Stimulated activated CD4-positive, alpha-beta T cell treated with anti-CD3 and anti-CD28 coated beads, Interleukin-15, amount 100 ng/mL, for 48 hours (primary cell): ENCODE measurements around the gene OARD1.
"Not testable (repeated sequence)": the region's sequence is repeated elsewhere in the genome, so short reads cannot be mapped to it uniquely, and the experiment has no call there.

ENCODE experiments used
- DNase-seq, 2 donors: peaks; one replicate each; pipeline ENCODE4 v3.0.0-alpha.2; 2020; ENCODE audit warnings: low read depth in 2 of 2

The OARD1 gene

GRCh38 chr6:41027241-41027640 is 44.9 kb downstream of the OARD1 start:
- no peak for DNase-seq

GRCh38 chr6:41025966-41026530 is 46.1 kb downstream of the OARD1 start:
- DNase-seq, result no peak

GRCh38 chr6:41023114-41023513 is 49.0 kb downstream of the OARD1 start:
- DNase-seq, result no peak

- DNase-seq, result no peak
Measured at GRCh38 chr6:41022294-41022693, 49.9 kb downstream of the OARD1 start.

GRCh38 chr6:41021832-41022231 is 50.3 kb downstream of the OARD1 start:
- DNase-seq, result no peak

GRCh38 chr6:41017663-41018062 is 54.5 kb downstream of the OARD1 start:
- DNase-seq, result no peak

GRCh38 chr6:41015860-41016259 is 56.3 kb downstream of the OARD1 start:
- not testable (repeated sequence) for DNase-seq

- no peak for DNase-seq
Measured at GRCh38 chr6:41014780-41015179, 57.4 kb downstream of the OARD1 start.
